GM12891 (cell line): ENCODE measurements around the gene CXXC5.

ENCODE experiments used
- POLR2A ChIP-seq: IDR thresholded peaks from 2 replicates; pipeline ENCODE4 v1.6.1; 2011; ENCODE audit warnings: low read depth, low read length, control low read depth
- POLR2AphosphoS5 ChIP-seq: IDR thresholded peaks from 2 replicates; pipeline ENCODE4 v1.6.1; 2011; ENCODE audit warnings: low read depth, low read length, control low read depth
- TAF1 ChIP-seq: IDR thresholded peaks from 2 replicates; pipeline ENCODE4 v1.6.1; 2011; ENCODE audit warnings: low read depth, low read length, control low read depth

GRCh38 chr5:139683295-139684271 is 35.4 kb downstream of the CXXC5 start:
- no peak for TF ChIP-seq TAF1
- TF ChIP-seq POLR2A = no peak
- no peak for TF ChIP-seq POLR2AphosphoS5
